MCF 10A (cell line): ENCODE results near the gene KIAA1191. TPM values are rescaled to one million over a fixed set of nuclear protein-coding genes. Genes with fewer than 3 reads are reported as not detected.
"Not testable (repeated sequence)": the region's sequence is repeated elsewhere in the genome, so short reads cannot be mapped to it uniquely, and the experiment has no call there.

Experiments
- BruUV-seq: library from RNA; stranded (reverse); fragments of 400-500 nt; replicated peaks from 2 replicates; lab custom pipeline; 2021; lab: Mats Ljungman, UMichigan
- CTCF ChIA-PET: fragments of 300-600 bp; sonication (Branson Sonifier 250); formaldehyde crosslinking; extraction: SDS; loops from one replicate; lab custom pipeline; 2021; ENCODE audit warnings: antibody characterized with exemption, inconsistent platforms; lab: Yijun Ruan, JAX
- POLR2A ChIA-PET: fragments of 300-600, 350-650 bp; sonication (Branson Sonifier 250); formaldehyde crosslinking; extraction: SDS; loops from one replicate; lab custom pipeline; 2020; ENCODE audit warnings: antibody characterized with exemption, inconsistent platforms; lab: Yijun Ruan, JAX
- DNase-seq: peaks from one replicate; pipeline ENCODE4 v3.0.0-alpha.2; 2018; ENCODE audit not compliant: unreplicated experiment
- H3K27ac Mint-ChIP-seq: one replicate; pipeline ENCODE4 v1.8.0; 2022; ENCODE audit warnings: mild to moderate bottlenecking, low read depth, mixed read lengths; ENCODE audit not compliant: unreplicated experiment
- H3K27me3 Mint-ChIP-seq: one replicate; pipeline ENCODE4 v1.8.0; 2022; ENCODE audit warnings: mixed read lengths; ENCODE audit not compliant: insufficient read depth, unreplicated experiment
- H3K36me3 Mint-ChIP-seq: one replicate; pipeline ENCODE4 v1.8.0; 2022; ENCODE audit warnings: mild to moderate bottlenecking, moderate library complexity, mixed read lengths; ENCODE audit not compliant: insufficient read depth, unreplicated experiment
- H3K4me1 Mint-ChIP-seq: one replicate; pipeline ENCODE4 v1.8.0; 2022; ENCODE audit warnings: mixed read lengths; ENCODE audit not compliant: insufficient read depth, unreplicated experiment
- H3K4me3 Mint-ChIP-seq: one replicate; pipeline ENCODE4 v1.8.0; 2022; ENCODE audit warnings: mild to moderate bottlenecking, moderate library complexity, mixed read lengths; ENCODE audit not compliant: unreplicated experiment
- H3K9me3 Mint-ChIP-seq: one replicate; pipeline ENCODE4 v1.8.0; 2022; ENCODE audit warnings: mixed read lengths; ENCODE audit not compliant: unreplicated experiment
- CTCF ChIP-seq: fragments of 200-600 bp; IDR thresholded peaks from one replicate; pipeline ENCODE4 v1.8.0; 2022; ENCODE audit warnings: antibody characterized with exemption, mild to moderate bottlenecking; ENCODE audit not compliant: unreplicated experiment
- intact Hi-C: fragments of 100-400 bp; cut with micrococcal nuclease; formaldehyde crosslinking; loops from 2 replicates; pipeline ENCODE4 v1.14.1; 2022
- total RNA-seq: library from RNA; stranded (reverse); gene quantifications from 2 replicates; pipeline ENCODE4 v1.2.3, GENCODE V29; 2022

KIAA1191 gene
- total RNA-seq, 1 experiment from 2014 or later: 92.0 TPM

- Mint-ChIP-seq H3K4me3 (no peak overlapping the region), H3K4me1 (peaks cover 39% of the 10 kb centered on the region), H3K36me3 (peaks cover 73% of the 10 kb centered on the region), H3K27me3 (no peaks in the 10 kb centered on the region), H3K27ac (no peak overlapping the region), H3K9me3 (no peaks in the 10 kb centered on the region)
- BruUV-seq: no TSS peak
- DNase-seq: no peak
- no peak for TF ChIP-seq CTCF
- intact Hi-C loops: no loop called here
- CTCF ChIA-PET: interaction anchor here (0.6 to 1.5 kb wide), 4 partner anchors 9 to 200 kb away, joined by 3 to 5 read pairs (median 4); no protein-coding TSS in a partner anchor
- POLR2A ChIA-PET: interaction anchor here (0.6 to 11.3 kb wide), 3 partner anchors 20 to 214 kb away, joined by 3 to 110 read pairs (median 8); partner anchors contain the start of genes FAF2, HIGD2A and NOP16
These were observed 47.0 kb upstream of the KIAA1191 start for GRCh38 chr5:176408590-176408989.

GRCh38 chr5:176408252-176408573 is 46.6 kb upstream of the KIAA1191 start:
- H3K9me3 Mint-ChIP-seq, H3K27me3 Mint-ChIP-seq, BruUV-seq, H3K4me3 Mint-ChIP-seq, DNase-seq, intact Hi-C loops, H3K27ac Mint-ChIP-seq: not testable (repeated sequence)
- POLR2A ChIA-PET: interaction anchor here (0.6 to 11.3 kb wide), 3 partner anchors 19 to 214 kb away, joined by 3 to 110 read pairs (median 8); partner anchors contain the start of genes FAF2, HIGD2A and NOP16
- H3K4me1 Mint-ChIP-seq: peaks cover 35% of the 10 kb centered on the region
- CTCF ChIA-PET: interaction anchor here (0.6 to 2.2 kb wide), 4 partner anchors 10 to 200 kb away, joined by 3 to 5 read pairs (median 4); no protein-coding TSS in a partner anchor
- peaks cover 73% of the 10 kb centered on the region for H3K36me3 Mint-ChIP-seq

GRCh38 chr5:176407456-176408251 is 46.1 kb upstream of the KIAA1191 start:
- Mint-ChIP-seq H3K36me3 (peaks cover 73% of the 10 kb centered on the region), H3K27me3 (no peaks in the 10 kb centered on the region), H3K9me3 (no peaks in the 10 kb centered on the region), H3K27ac (peak overlapping the region; percentile 55), H3K4me3 (no peak overlapping the region), H3K4me1 (peaks cover 32% of the 10 kb centered on the region)
- no peak for DNase-seq
- intact Hi-C loops: no loop called here
- CTCF ChIA-PET: interaction anchor here (1.1 to 2.2 kb wide), 4 partner anchors 10 to 201 kb away, joined by 3 to 5 read pairs (median 4); no protein-coding TSS in a partner anchor
- POLR2A ChIA-PET: interaction anchor here (0.6 to 11.3 kb wide), 3 partner anchors 19 to 215 kb away, joined by 3 to 110 read pairs (median 4); partner anchors contain the start of genes HIGD2A, NOP16 and RNF44
- TF ChIP-seq CTCF: no peak
- no TSS peak for BruUV-seq

- no peaks in the 10 kb centered on the region for H3K9me3 Mint-ChIP-seq
- intact Hi-C loops: no loop called here
- ChIA-PET CTCF (interaction anchor here (0.6 to 2.2 kb wide), 5 partner anchors 9 to 138 kb away, joined by 3 to 6 read pairs (median 5); partner anchors contain the start of gene FAF2), POLR2A (interaction anchor here (1.3 to 11.3 kb wide), 2 partner anchors 18 to 131 kb away, joined by 4 to 110 read pairs; partner anchors contain the start of genes HIGD2A, NOP16 and RNF44)
- H3K36me3 Mint-ChIP-seq: peaks cover 67% of the 10 kb centered on the region
- TF ChIP-seq CTCF: no peak
- no peak overlapping the region for H3K27ac Mint-ChIP-seq
- H3K27me3 Mint-ChIP-seq: no peaks in the 10 kb centered on the region
- no peak overlapping the region for H3K4me3 Mint-ChIP-seq
- DNase-seq: no peak
- peaks cover 32% of the 10 kb centered on the region for H3K4me1 Mint-ChIP-seq
- no TSS peak for BruUV-seq
These were observed 45.0 kb upstream of the KIAA1191 start for GRCh38 chr5:176406436-176407052.
